SU-DHL-6 (cell line): ENCODE measurements around the gene CENPQ.

Experiments used
- EZH2phosphoT487 ChIP-seq: fragments of 200-600 bp; sonication (generic), shearing (Covaris generic); conservative IDR thresholded peaks from 2 replicates; pipeline ENCODE4 v1.6.1; 2018; ENCODE audit warnings: mild to moderate bottlenecking, antibody characterized with exemption, low read length, moderate library complexity, mixed read lengths
- TF ChIP-seq, protein P1 (sequence below): fragments of 200-600 bp; sonication (generic); IDR thresholded peaks from one replicate; pipeline ENCODE4 v1.5.1; 2017; ENCODE audit warnings: antibody characterized with exemption, mild to moderate bottlenecking, low read length, moderate library complexity; ENCODE audit not compliant: insufficient read depth, poor library complexity, severe bottlenecking

DNA sequence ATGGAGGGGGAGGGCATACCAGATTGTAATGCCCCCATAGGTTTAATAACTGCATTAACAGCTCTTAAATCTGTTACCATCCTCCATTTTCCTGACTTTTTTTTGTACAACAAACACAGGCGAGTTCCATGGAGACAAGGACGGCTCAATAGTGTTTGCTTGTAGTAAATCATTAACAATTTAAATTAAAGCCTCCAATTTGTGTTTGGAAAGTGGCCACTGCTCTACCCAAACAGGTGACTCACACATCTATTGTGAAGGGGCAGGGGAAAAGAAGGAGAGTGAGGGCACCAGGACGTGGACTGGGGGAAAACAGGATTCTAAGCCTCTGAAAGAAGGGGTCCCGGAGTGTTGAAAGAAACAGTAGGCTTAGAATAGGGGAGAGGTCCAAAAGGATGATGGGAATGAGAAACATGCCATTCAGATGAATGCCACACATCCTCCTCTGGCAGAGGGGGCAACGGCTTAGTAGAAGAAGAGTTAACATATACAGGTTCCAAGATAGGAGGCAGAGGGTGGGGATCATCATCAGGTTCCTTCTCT, 43.5 kb downstream of the CENPQ start:
- TF ChIP-seq, protein P1, sequence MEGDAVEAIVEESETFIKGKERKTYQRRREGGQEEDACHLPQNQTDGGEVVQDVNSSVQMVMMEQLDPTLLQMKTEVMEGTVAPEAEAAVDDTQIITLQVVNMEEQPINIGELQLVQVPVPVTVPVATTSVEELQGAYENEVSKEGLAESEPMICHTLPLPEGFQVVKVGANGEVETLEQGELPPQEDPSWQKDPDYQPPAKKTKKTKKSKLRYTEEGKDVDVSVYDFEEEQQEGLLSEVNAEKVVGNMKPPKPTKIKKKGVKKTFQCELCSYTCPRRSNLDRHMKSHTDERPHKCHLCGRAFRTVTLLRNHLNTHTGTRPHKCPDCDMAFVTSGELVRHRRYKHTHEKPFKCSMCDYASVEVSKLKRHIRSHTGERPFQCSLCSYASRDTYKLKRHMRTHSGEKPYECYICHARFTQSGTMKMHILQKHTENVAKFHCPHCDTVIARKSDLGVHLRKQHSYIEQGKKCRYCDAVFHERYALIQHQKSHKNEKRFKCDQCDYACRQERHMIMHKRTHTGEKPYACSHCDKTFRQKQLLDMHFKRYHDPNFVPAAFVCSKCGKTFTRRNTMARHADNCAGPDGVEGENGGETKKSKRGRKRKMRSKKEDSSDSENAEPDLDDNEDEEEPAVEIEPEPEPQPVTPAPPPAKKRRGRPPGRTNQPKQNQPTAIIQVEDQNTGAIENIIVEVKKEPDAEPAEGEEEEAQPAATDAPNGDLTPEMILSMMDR: no peak
- no peak for TF ChIP-seq EZH2phosphoT487
